Mesendoderm (in vitro differentiated cells): ENCODE data around the gene FCHO2.

ENCODE experiments used
- DNase-seq: peaks from one replicate; pipeline ENCODE4 v3.0.0; 2013
- H2AK5ac ChIP-seq: 2 replicates; pipeline ENCODE4 v1.6.1; 2013; ENCODE audit warnings: low read length, inconsistent platforms
- H2BK120ac ChIP-seq: 2 replicates; pipeline ENCODE4 v1.6.1; 2013; ENCODE audit warnings: low read depth, mild to moderate bottlenecking, low read length, moderate library complexity, mixed read lengths
- H2BK15ac ChIP-seq: replicated peaks from 2 replicates; pipeline ENCODE4 v1.6.1; 2013; ENCODE audit warnings: low read depth, mild to moderate bottlenecking, moderate library complexity
- H2BK5ac ChIP-seq: 2 replicates; pipeline ENCODE4 v1.6.1; 2013; ENCODE audit warnings: low read length, inconsistent platforms
- H3K18ac ChIP-seq: 2 replicates; pipeline ENCODE4 v1.6.1; 2013; ENCODE audit warnings: mild to moderate bottlenecking, low read length, mixed read lengths
- H3K23ac ChIP-seq: one replicate; pipeline ENCODE4 v1.6.1; 2013; ENCODE audit warnings: low read length
- H3K27ac ChIP-seq: 2 replicates; pipeline ENCODE4 v1.5.1; 2013; ENCODE audit warnings: low read depth, mild to moderate bottlenecking, inconsistent platforms, low read length, moderate library complexity
- H3K27me3 ChIP-seq: 2 replicates; pipeline ENCODE4 v1.6.1; 2013; ENCODE audit warnings: low read length, control low read depth, mild to moderate bottlenecking, inconsistent platforms; ENCODE audit not compliant: insufficient read depth, poor library complexity
- H3K36me3 ChIP-seq: 2 replicates; pipeline ENCODE4 v1.6.1; 2013; ENCODE audit warnings: low read length, inconsistent platforms; ENCODE audit not compliant: control insufficient read depth, insufficient read depth
- H3K4ac ChIP-seq: one replicate; pipeline ENCODE4 v1.6.1; 2013; ENCODE audit warnings: low read depth, mild to moderate bottlenecking, low read length, moderate library complexity
- H3K4me1 ChIP-seq: 2 replicates; pipeline ENCODE4 v1.6.1; 2013; ENCODE audit warnings: low read depth, low read length, inconsistent platforms; ENCODE audit not compliant: control insufficient read depth
- H3K4me2 ChIP-seq: 2 replicates; pipeline ENCODE4 v1.6.1; 2013; ENCODE audit warnings: low read length
- H3K4me3 ChIP-seq: 2 replicates; pipeline ENCODE4 v1.5.1; 2013; ENCODE audit warnings: mild to moderate bottlenecking, low read length
- H3K56ac ChIP-seq: one replicate; pipeline ENCODE4 v1.6.1; 2013; ENCODE audit warnings: low read length
- H3K79me1 ChIP-seq: 2 replicates; pipeline ENCODE4 v1.6.1; 2013; ENCODE audit warnings: low read length, inconsistent platforms
- H3K79me2 ChIP-seq: 2 replicates; pipeline ENCODE4 v1.6.1; 2013; ENCODE audit warnings: mild to moderate bottlenecking, low read length; ENCODE audit not compliant: control insufficient read depth, insufficient read depth
- H3K9ac ChIP-seq: 2 replicates; pipeline ENCODE4 v1.6.1; 2013; ENCODE audit warnings: low read length, inconsistent platforms
- H4K5ac ChIP-seq: one replicate; pipeline ENCODE4 v1.6.1; 2013; ENCODE audit warnings: low read length
- H4K8ac ChIP-seq: one replicate; pipeline ENCODE4 v1.6.1; 2013; ENCODE audit warnings: low read depth, mild to moderate bottlenecking, control low read depth, low read length, moderate library complexity
- WGBS: extraction: QIAGEN DNeasy Blood & Tissue Kit; methylation state at CpG from one replicate; pipeline ENCODE4 v1.1.7; 2013; ENCODE audit warnings: low lambda C conversion rate, missing lambda C conversion rate; ENCODE audit not compliant: insufficient coverage; ENCODE audit errors: extremely low coverage; 5-methylcytosine and 5-hydroxymethylcytosine counted together

The FCHO2 gene

GRCh38 chr5:73094415-73094814 lies 138.6 kb downstream of the FCHO2 start:
- no peak overlapping the region for H4K8ac ChIP-seq
- H3K27me3 ChIP-seq, result no peaks in the 10 kb centered on the region
- H3K79me2 ChIP-seq, result no peaks in the 10 kb centered on the region
- no peak overlapping the region for H3K4ac ChIP-seq
- WGBS, result no CpG with 5 or more reads among the region's 1 CpG
- no peak overlapping the region for H3K27ac ChIP-seq
- no peak overlapping the region for H3K4me3 ChIP-seq
- H2AK5ac ChIP-seq, result no peak overlapping the region
- no peak overlapping the region for H2BK120ac ChIP-seq
- H3K36me3 ChIP-seq, result no peaks in the 10 kb centered on the region
- H3K79me1 ChIP-seq, result no peaks in the 10 kb centered on the region
- no peak overlapping the region for H2BK5ac ChIP-seq
- no peak overlapping the region for H2BK15ac ChIP-seq
- H3K4me1 ChIP-seq, result no peaks in the 10 kb centered on the region
- H3K56ac ChIP-seq, result no peak overlapping the region
- no peak overlapping the region for H3K23ac ChIP-seq
- no peak overlapping the region for H3K9ac ChIP-seq
- no peak overlapping the region for H3K18ac ChIP-seq
- DNase-seq, result no peak
- no peak overlapping the region for H3K4me2 ChIP-seq
- no peak overlapping the region for H4K5ac ChIP-seq

- Histone ChIP-seq H4K8ac (no peak overlapping the region), H3K56ac (no peak overlapping the region), H3K23ac (no peak overlapping the region), H2BK15ac (no peak overlapping the region), H3K9ac (no peak overlapping the region), H3K27me3 (no peaks in the 10 kb centered on the region), H4K5ac (no peak overlapping the region), H3K4ac (no peak overlapping the region), H3K4me3 (no peak overlapping the region), H3K79me2 (no peaks in the 10 kb centered on the region), H2BK120ac (no peak overlapping the region), H3K27ac (no peak overlapping the region), H3K4me1 (no peaks in the 10 kb centered on the region), H3K79me1 (no peaks in the 10 kb centered on the region), H3K36me3 (no peaks in the 10 kb centered on the region), H2AK5ac (no peak overlapping the region), H3K18ac (no peak overlapping the region), H3K4me2 (no peak overlapping the region), H2BK5ac (no peak overlapping the region)
- DNase-seq, result no peak
- no CpG with 5 or more reads among the region's 6 CpGs for WGBS
Measured at GRCh38 chr5:73095564-73096238, 139.9 kb downstream of the FCHO2 start.

- no peaks in the 10 kb centered on the region for H3K36me3 ChIP-seq
- no peak overlapping the region for H2BK120ac ChIP-seq
- H2BK15ac ChIP-seq, result no peak overlapping the region
- H2AK5ac ChIP-seq, result no peak overlapping the region
- H3K56ac ChIP-seq, result no peak overlapping the region
- H3K18ac ChIP-seq, result no peak overlapping the region
- H4K8ac ChIP-seq, result no peak overlapping the region
- H3K4me2 ChIP-seq, result no peak overlapping the region
- no peak for DNase-seq
- no peak overlapping the region for H3K23ac ChIP-seq
- H3K27ac ChIP-seq, result no peak overlapping the region
- no peaks in the 10 kb centered on the region for H3K79me2 ChIP-seq
- H3K79me1 ChIP-seq, result no peaks in the 10 kb centered on the region
- H4K5ac ChIP-seq, result no peak overlapping the region
- no peak overlapping the region for H3K4ac ChIP-seq
- H3K27me3 ChIP-seq, result no peaks in the 10 kb centered on the region
- no peak overlapping the region for H3K4me3 ChIP-seq
- no peaks in the 10 kb centered on the region for H3K4me1 ChIP-seq
- no peak overlapping the region for H2BK5ac ChIP-seq
- no peak overlapping the region for H3K9ac ChIP-seq
- no CpG with 5 or more reads among the region's 1 CpG for WGBS
Measured at GRCh38 chr5:73096239-73096575, 140.4 kb downstream of the FCHO2 start.

GRCh38 chr5:73097740-73098139 lies 141.9 kb downstream of the FCHO2 start:
- H4K5ac ChIP-seq, result no peak overlapping the region
- H3K23ac ChIP-seq, result no peak overlapping the region
- no peak overlapping the region for H3K56ac ChIP-seq
- H3K4me1 ChIP-seq, result no peaks in the 10 kb centered on the region
- H4K8ac ChIP-seq, result no peak overlapping the region
- H3K27me3 ChIP-seq, result no peaks in the 10 kb centered on the region
- no peak overlapping the region for H2AK5ac ChIP-seq
- H2BK15ac ChIP-seq, result no peak overlapping the region
- H2BK5ac ChIP-seq, result no peak overlapping the region
- H3K79me1 ChIP-seq, result no peaks in the 10 kb centered on the region
- H3K9ac ChIP-seq, result no peak overlapping the region
- H3K4ac ChIP-seq, result no peak overlapping the region
- no peak overlapping the region for H3K4me3 ChIP-seq
- H3K27ac ChIP-seq, result no peak overlapping the region
- no peaks in the 10 kb centered on the region for H3K79me2 ChIP-seq
- no peak overlapping the region for H3K18ac ChIP-seq
- H3K36me3 ChIP-seq, result no peaks in the 10 kb centered on the region
- no peak overlapping the region for H2BK120ac ChIP-seq
- no peak overlapping the region for H3K4me2 ChIP-seq
- no peak for DNase-seq
- no CpG with 5 or more reads among the region's 2 CpGs for WGBS

GRCh38 chr5:73100109-73100508 lies 144.3 kb downstream of the FCHO2 start:
- Histone ChIP-seq H2BK15ac (no peak overlapping the region), H3K4me2 (no peak overlapping the region), H2BK120ac (no peak overlapping the region), H3K4ac (no peak overlapping the region), H3K27me3 (no peaks in the 10 kb centered on the region), H3K56ac (no peak overlapping the region), H3K79me2 (no peaks in the 10 kb centered on the region), H3K4me1 (no peaks in the 10 kb centered on the region), H4K5ac (no peak overlapping the region), H3K36me3 (no peaks in the 10 kb centered on the region), H3K27ac (no peak overlapping the region), H3K18ac (no peak overlapping the region), H4K8ac (no peak overlapping the region), H3K4me3 (no peak overlapping the region), H3K23ac (no peak overlapping the region), H2BK5ac (no peak overlapping the region), H2AK5ac (no peak overlapping the region), H3K9ac (no peak overlapping the region), H3K79me1 (no peaks in the 10 kb centered on the region)
- DNase-seq, result no peak
- WGBS, result no CpG with 5 or more reads among the region's 4 CpGs

- H3K56ac ChIP-seq, result no peak overlapping the region
- H3K18ac ChIP-seq, result no peak overlapping the region
- no peaks in the 10 kb centered on the region for H3K36me3 ChIP-seq
Measured at GRCh38 chr5:73103870-73104299, 148.0 kb downstream of the FCHO2 start.

More at GRCh38 chr5:73103870-73104299, 148.0 kb downstream of the FCHO2 start:
- no peaks in the 10 kb centered on the region for H3K4me1 ChIP-seq
- no peaks in the 10 kb centered on the region for H3K27me3 ChIP-seq
- H2BK120ac ChIP-seq, result no peak overlapping the region
- no peak overlapping the region for H3K27ac ChIP-seq
- H3K23ac ChIP-seq, result no peak overlapping the region
- H3K9ac ChIP-seq, result no peak overlapping the region
- H2BK15ac ChIP-seq, result no peak overlapping the region
- no peak overlapping the region for H2AK5ac ChIP-seq
- no peak overlapping the region for H3K4ac ChIP-seq
- no peak for DNase-seq
- no peak overlapping the region for H4K8ac ChIP-seq
- no peak overlapping the region for H3K4me2 ChIP-seq
- H3K79me1 ChIP-seq, result no peaks in the 10 kb centered on the region
- no peaks in the 10 kb centered on the region for H3K79me2 ChIP-seq
- H2BK5ac ChIP-seq, result no peak overlapping the region
- no peak overlapping the region for H4K5ac ChIP-seq
- no CpG with 5 or more reads among the region's 4 CpGs for WGBS
- no peak overlapping the region for H3K4me3 ChIP-seq
